Coronary artery (tissue), 2 donors: ENCODE data around the gene BACH2.
"Not testable (repeated sequence)": the region's sequence is repeated elsewhere in the genome, so short reads cannot be mapped to it uniquely, and the experiment has no call there.

Experiments
- DNase-seq: peaks from one replicate; pipeline ENCODE4 v3.0.0-alpha.2; 2017; ENCODE audit warnings: low spot score
- H3K27ac ChIP-seq, 2 donors: fragments of 200-600 bp; sonication (generic); one replicate each; pipeline ENCODE4 v1.5.1; 2016 to 2019
- H3K4me3 ChIP-seq: fragments of 200-600 bp; sonication (generic); 2 replicates; pipeline ENCODE4 v1.5.1; 2016; ENCODE audit warnings: mild to moderate bottlenecking, moderate library complexity
- CTCF ChIP-seq: fragments of 200-600 bp; sonication (generic); IDR thresholded peaks from one replicate; pipeline ENCODE4 v1.5.1; 2019; ENCODE audit warnings: antibody characterized with exemption

The BACH2 gene

GRCh38 chr6:90118581-90118980 lies 178.1 kb downstream of the BACH2 start:
- Histone ChIP-seq H3K4me3 (no peak overlapping the region), H3K27ac (no peak overlapping the region)
- TF ChIP-seq CTCF: no peak
- no peak for DNase-seq

- H3K27ac ChIP-seq: no peak overlapping the region
- no peak for DNase-seq
- H3K4me3 ChIP-seq: no peak overlapping the region
- no peak for TF ChIP-seq CTCF
Observed at GRCh38 chr6:90118069-90118468, 178.6 kb downstream of the BACH2 start.

GRCh38 chr6:90116126-90116525 lies 180.5 kb downstream of the BACH2 start:
- not testable (repeated sequence) for H3K4me3 ChIP-seq, H3K27ac ChIP-seq, DNase-seq

GRCh38 chr6:90113389-90113788 lies 183.3 kb downstream of the BACH2 start:
- no peak for DNase-seq
- no peak overlapping the region for H3K4me3 ChIP-seq
- TF ChIP-seq CTCF: no peak
- H3K27ac ChIP-seq: no peak overlapping the region

- Histone ChIP-seq H3K4me3 (no peak overlapping the region), H3K27ac (no peak overlapping the region)
- no peak for DNase-seq
- no peak for TF ChIP-seq CTCF
Observed at GRCh38 chr6:90111387-90111786, 185.3 kb downstream of the BACH2 start.

- no peak for TF ChIP-seq CTCF
- Histone ChIP-seq H3K4me3 (no peak overlapping the region), H3K27ac (no peak overlapping the region)
- DNase-seq: no peak
Observed at GRCh38 chr6:90110971-90111370, 185.7 kb downstream of the BACH2 start.

GRCh38 chr6:90109141-90109540 lies 187.5 kb downstream of the BACH2 start:
- no peak overlapping the region for H3K4me3 ChIP-seq
- no peak for TF ChIP-seq CTCF
- no peak overlapping the region for H3K27ac ChIP-seq
- DNase-seq: no peak

GRCh38 chr6:90107771-90108282 lies 188.8 kb downstream of the BACH2 start:
- Histone ChIP-seq H3K4me3 (no peak overlapping the region), H3K27ac (no peak overlapping the region)
- TF ChIP-seq CTCF: no peak
- DNase-seq: no peak
